CD4-positive, alpha-beta T cell (primary cell): Measurements from ENCODE around the gene DTWD2. TPM values are rescaled to one million over a fixed set of nuclear protein-coding genes. Genes with fewer than 3 reads are reported as not detected.

Source experiments
- ATAC-seq: fragments of 200-7000 bp; cut with Tn5 transposase; one replicate; pipeline ENCODE4 v1.10.0; 2022; ENCODE audit warnings: mild to moderate bottlenecking; ENCODE audit not compliant: poor library complexity
- CTCF ChIA-PET: fragments of 350-600 bp; sonication (Branson Sonifier 250); formaldehyde crosslinking; loops from one replicate; lab custom pipeline; 2021; ENCODE audit warnings: antibody characterized with exemption, inconsistent platforms; lab: Charles Lee
- POLR2A ChIA-PET: fragments of 350-600 bp; sonication (Branson Sonifier 250); formaldehyde crosslinking; loops from one replicate; lab custom pipeline; 2021; ENCODE audit warnings: antibody characterized with exemption, inconsistent platforms; lab: Charles Lee
- DNase-seq, 14 experiments: peaks; one replicate each; pipeline ENCODE4 v3.0.0-alpha.2; 2013 to 2020; ENCODE audit warnings: mixed read lengths in 2 of 14
- H3K27ac ChIP-seq, 2 donors: one replicate each; pipeline versions ENCODE4 v1.5.1 to v1.7.0; 2013; ENCODE audit warnings: low read length in 2 of 2, low read depth in 1 of 2, mild to moderate bottlenecking in 1 of 2
- H3K27me3 ChIP-seq, 2 experiments: 1 replicate in 1 of 2; 2 replicates in 1 of 2; pipeline versions ENCODE4 v1.6.1 to v1.7.0; 2013; ENCODE audit warnings: low read length in 2 of 2, control low read depth in 1 of 2, mild to moderate bottlenecking in 1 of 2, moderate library complexity in 1 of 2; ENCODE audit not compliant: insufficient read depth in 2 of 2, control insufficient read depth in 1 of 2
- H3K36me3 ChIP-seq: one replicate; pipeline ENCODE4 v1.6.1; 2013; ENCODE audit warnings: low read length, control low read depth; ENCODE audit not compliant: insufficient read depth
- H3K4me1 ChIP-seq: one replicate; pipeline ENCODE4 v1.6.1; 2013; ENCODE audit warnings: low read length, control low read depth; ENCODE audit not compliant: insufficient read depth
- H3K4me3 ChIP-seq: one replicate; pipeline ENCODE4 v1.5.1; 2013; ENCODE audit warnings: mild to moderate bottlenecking, low read length, moderate library complexity
- H3K9me3 ChIP-seq, 2 experiments: 1 replicate in 1 of 2; 2 replicates in 1 of 2; pipeline versions ENCODE4 v1.6.1 to v1.7.0; 2013; ENCODE audit warnings: low read length in 2 of 2, mild to moderate bottlenecking in 2 of 2, control low read depth in 1 of 2, moderate library complexity in 1 of 2; ENCODE audit not compliant: control insufficient read depth in 1 of 2, insufficient read depth in 1 of 2
- H3K27ac Mint-ChIP-seq: one replicate; pipeline ENCODE4 v1.8.0; 2020; ENCODE audit warnings: mixed read lengths
- H3K27me3 Mint-ChIP-seq: one replicate; pipeline ENCODE4 v1.8.0; 2021; ENCODE audit warnings: mixed read lengths
- H3K36me3 Mint-ChIP-seq: one replicate; pipeline ENCODE4 v1.8.0; 2021; ENCODE audit warnings: low read depth, mixed read lengths
- H3K4me1 Mint-ChIP-seq: one replicate; pipeline ENCODE4 v1.8.0; 2021; ENCODE audit warnings: low read depth, mixed read lengths
- H3K4me3 Mint-ChIP-seq: one replicate; pipeline ENCODE4 v1.8.0; 2020; ENCODE audit warnings: mild to moderate bottlenecking, mixed read lengths
- H3K9me3 Mint-ChIP-seq: one replicate; pipeline ENCODE4 v1.8.0; 2020; ENCODE audit warnings: mixed read lengths
- intact Hi-C, 2 experiments: fragments of 100-400 bp; cut with DNase I in 1 of 2; cut with micrococcal nuclease in 1 of 2; formaldehyde crosslinking; loops; one replicate each; pipeline versions ENCODE4 v1.15.1 to v1.9.0; 2023 to 2025; cut with DNase I, micrococcal nuclease
- total RNA-seq, 174 experiments: library from RNA in 2 of 174; stranded (reverse) in 2 of 174; gene quantifications; one replicate each; pipeline ENCODE4 v1.2.3 and lab custom pipeline; 2021 to 2026
- TF ChIP-seq, protein P1 (sequence below): fragments of 200-600 bp; IDR thresholded peaks from one replicate; pipeline ENCODE4 v1.8.0; 2022; ENCODE audit warnings: antibody characterized with exemption, mild to moderate bottlenecking

The DTWD2 gene
- total RNA-seq, 2 experiments from 2014 or later = 2.1 to 2.3 TPM

DNA sequence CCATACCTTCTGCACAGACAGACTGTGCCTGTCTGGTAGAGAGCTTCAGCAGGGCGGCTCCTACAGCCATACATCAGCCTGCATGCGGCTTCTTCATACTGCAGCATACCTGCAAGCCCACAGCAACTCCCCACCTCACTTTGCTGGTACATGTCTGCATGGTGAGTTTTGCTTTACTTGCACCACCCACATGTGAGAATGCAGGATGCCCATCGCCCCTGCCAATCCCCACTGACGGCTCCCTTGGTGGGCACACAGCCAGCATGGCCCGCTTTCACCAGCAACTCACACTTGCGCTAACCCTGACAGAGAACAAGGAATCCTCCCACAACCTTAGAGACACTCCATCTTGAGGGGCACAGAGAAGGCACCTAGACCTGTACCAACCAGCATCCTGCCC lies 114.9 kb downstream of the DTWD2 start:
- intact Hi-C loops = no loop called here
- no peaks in the 10 kb centered on the region for H3K36me3 ChIP-seq
- H3K4me1 ChIP-seq = no peaks in the 10 kb centered on the region
- Mint-ChIP-seq H3K4me3 (no peak overlapping the region), H3K27ac (no peak overlapping the region), H3K9me3 (peaks cover 35% of the 10 kb centered on the region), H3K4me1 (no peaks in the 10 kb centered on the region), H3K27me3 (no peaks in the 10 kb centered on the region), H3K36me3 (peaks cover 86% of the 10 kb centered on the region)
- ATAC-seq = no peak
- DNase-seq = no peak
- TF ChIP-seq, protein P1, sequence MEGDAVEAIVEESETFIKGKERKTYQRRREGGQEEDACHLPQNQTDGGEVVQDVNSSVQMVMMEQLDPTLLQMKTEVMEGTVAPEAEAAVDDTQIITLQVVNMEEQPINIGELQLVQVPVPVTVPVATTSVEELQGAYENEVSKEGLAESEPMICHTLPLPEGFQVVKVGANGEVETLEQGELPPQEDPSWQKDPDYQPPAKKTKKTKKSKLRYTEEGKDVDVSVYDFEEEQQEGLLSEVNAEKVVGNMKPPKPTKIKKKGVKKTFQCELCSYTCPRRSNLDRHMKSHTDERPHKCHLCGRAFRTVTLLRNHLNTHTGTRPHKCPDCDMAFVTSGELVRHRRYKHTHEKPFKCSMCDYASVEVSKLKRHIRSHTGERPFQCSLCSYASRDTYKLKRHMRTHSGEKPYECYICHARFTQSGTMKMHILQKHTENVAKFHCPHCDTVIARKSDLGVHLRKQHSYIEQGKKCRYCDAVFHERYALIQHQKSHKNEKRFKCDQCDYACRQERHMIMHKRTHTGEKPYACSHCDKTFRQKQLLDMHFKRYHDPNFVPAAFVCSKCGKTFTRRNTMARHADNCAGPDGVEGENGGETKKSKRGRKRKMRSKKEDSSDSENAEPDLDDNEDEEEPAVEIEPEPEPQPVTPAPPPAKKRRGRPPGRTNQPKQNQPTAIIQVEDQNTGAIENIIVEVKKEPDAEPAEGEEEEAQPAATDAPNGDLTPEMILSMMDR = no peak
- ChIA-PET POLR2A (no interaction called here), CTCF (no interaction called here)
- no peaks in the 10 kb centered on the region for H3K27me3 ChIP-seq
- peaks cover 15 to 34% of the 10 kb centered on the region in 2 experiments for H3K9me3 ChIP-seq
- H3K27ac ChIP-seq = no peak overlapping the region
- H3K4me3 ChIP-seq = no peak overlapping the region

DNA sequence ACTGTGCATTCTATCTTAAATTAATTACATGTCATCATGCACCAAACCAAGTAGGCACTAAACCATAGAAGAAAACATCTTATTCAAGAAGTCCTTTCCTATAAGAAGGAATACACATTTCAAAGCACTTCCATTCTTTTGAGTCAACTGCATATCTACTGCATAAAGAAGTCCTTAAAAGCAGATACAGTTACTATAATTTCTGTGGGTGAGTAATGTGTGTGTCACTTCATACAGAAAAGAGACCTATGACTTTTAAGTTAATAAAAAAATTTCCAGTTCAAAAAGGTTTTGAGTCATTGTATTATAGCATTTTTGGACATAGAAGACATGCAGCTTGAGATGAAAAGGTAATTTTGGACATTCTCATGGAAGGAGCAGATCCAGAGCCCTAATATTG lies 125.0 kb downstream of the DTWD2 start:
- Mint-ChIP-seq H3K36me3 (peaks cover 26% of the 10 kb centered on the region), H3K27ac (no peak overlapping the region), H3K4me1 (no peaks in the 10 kb centered on the region), H3K9me3 (peaks cover 4% of the 10 kb centered on the region), H3K27me3 (no peaks in the 10 kb centered on the region), H3K4me3 (no peak overlapping the region)
- no peaks in the 10 kb centered on the region for H3K4me1 ChIP-seq
- no peaks in the 10 kb centered on the region for H3K9me3 ChIP-seq
- ATAC-seq = no peak
- DNase-seq = no peak
- ChIA-PET POLR2A (no interaction called here), CTCF (no interaction called here)
- no peaks in the 10 kb centered on the region for H3K36me3 ChIP-seq
- no peak overlapping the region for H3K4me3 ChIP-seq
- intact Hi-C loops = no loop called here
- TF ChIP-seq, protein P1 = no peak
- H3K27ac ChIP-seq = no peak overlapping the region
- H3K27me3 ChIP-seq = no peaks in the 10 kb centered on the region

DNA sequence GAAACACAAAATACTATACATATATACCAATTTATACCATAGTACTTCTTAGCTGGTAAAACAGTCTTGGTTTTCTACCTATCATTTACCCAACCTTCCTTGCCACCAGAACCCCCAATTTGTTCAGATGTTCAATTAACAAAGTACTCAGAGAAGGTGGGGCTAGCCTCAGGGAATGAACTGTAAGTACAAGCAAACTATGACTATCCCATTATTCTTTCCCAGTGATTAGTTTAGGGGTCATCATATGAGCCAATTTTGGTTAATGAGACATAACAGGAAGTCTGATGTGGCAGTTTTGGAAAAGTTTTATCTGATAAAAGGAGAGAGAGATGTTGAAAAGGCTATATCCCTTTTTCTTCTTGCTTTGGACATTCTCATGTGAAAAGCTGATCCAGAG lies 125.8 kb downstream of the DTWD2 start:
- intact Hi-C loops = no loop called here
- Mint-ChIP-seq H3K27ac (no peak overlapping the region), H3K9me3 (peaks cover 4% of the 10 kb centered on the region), H3K36me3 (peaks cover 26% of the 10 kb centered on the region), H3K4me3 (no peak overlapping the region), H3K27me3 (no peaks in the 10 kb centered on the region), H3K4me1 (no peaks in the 10 kb centered on the region)
- ChIA-PET POLR2A (no interaction called here), CTCF (no interaction called here)
- Histone ChIP-seq H3K36me3 (no peaks in the 10 kb centered on the region), H3K9me3 (no peaks in the 10 kb centered on the region), H3K27ac (no peak overlapping the region), H3K27me3 (no peaks in the 10 kb centered on the region), H3K4me3 (no peak overlapping the region), H3K4me1 (no peaks in the 10 kb centered on the region)
- no peak for ATAC-seq
- TF ChIP-seq, protein P1 = no peak
- DNase-seq = no peak
